GM23248 (cell line): ENCODE data around the gene R3HDM2. TPM values are rescaled to one million over a fixed set of nuclear protein-coding genes. Genes with fewer than 3 reads are reported as not detected.
"Not testable (repeated sequence)": the region's sequence is repeated elsewhere in the genome, so short reads cannot be mapped to it uniquely, and the experiment has no call there.

Source experiments
- DNase-seq: peaks from one replicate; pipeline ENCODE4 v3.0.0-alpha.2; 2015
- H2AFZ ChIP-seq: fragments of 200-600 bp; sonication (generic); 2 replicates; pipeline ENCODE4 v1.6.1; 2016; ENCODE audit warnings: antibody characterized with exemption
- H3F3A ChIP-seq: fragments of 200-600 bp; sonication (generic); 2 replicates; pipeline ENCODE4 v1.6.1; 2016; ENCODE audit warnings: mild to moderate bottlenecking, antibody characterized with exemption, mixed run types; ENCODE audit not compliant: insufficient read depth
- H3K27ac ChIP-seq: fragments of 200-600 bp; sonication (generic); 2 replicates; pipeline ENCODE4 v1.5.1; 2016; ENCODE audit warnings: mild to moderate bottlenecking
- H3K27me3 ChIP-seq: fragments of 200-600 bp; sonication (generic); replicated peaks from 2 replicates; pipeline ENCODE4 v1.6.1; 2016; ENCODE audit warnings: mild to moderate bottlenecking; ENCODE audit not compliant: insufficient read depth
- H3K36me3 ChIP-seq: fragments of 200-600 bp; sonication (generic); 2 replicates; pipeline ENCODE4 v1.6.1; 2016; ENCODE audit warnings: low read depth, mild to moderate bottlenecking
- H3K4me1 ChIP-seq: fragments of 200-600 bp; sonication (generic); 2 replicates; pipeline ENCODE4 v1.6.1; 2016; ENCODE audit warnings: mild to moderate bottlenecking; ENCODE audit not compliant: insufficient read depth
- H3K4me2 ChIP-seq: fragments of 200-600 bp; sonication (generic); one replicate; pipeline ENCODE4 v1.6.1; 2016; ENCODE audit warnings: mild to moderate bottlenecking; ENCODE audit not compliant: unreplicated experiment
- H3K4me3 ChIP-seq: fragments of 200-600 bp; sonication (generic); 2 replicates; pipeline ENCODE4 v1.5.1; 2016; ENCODE audit warnings: mild to moderate bottlenecking
- H3K79me2 ChIP-seq: fragments of 200-600 bp; sonication (generic); 2 replicates; pipeline ENCODE4 v1.6.1; 2016; ENCODE audit warnings: mild to moderate bottlenecking; ENCODE audit not compliant: insufficient read depth
- H3K9ac ChIP-seq: fragments of 200-600 bp; sonication (generic); 2 replicates; pipeline ENCODE4 v1.6.1; 2016; ENCODE audit warnings: mild to moderate bottlenecking
- H3K9me2 ChIP-seq: fragments of 200-600 bp; sonication (generic); 2 replicates; pipeline ENCODE4 v1.6.1; 2016; ENCODE audit warnings: mixed run types, mild to moderate bottlenecking, moderate library complexity; ENCODE audit not compliant: insufficient read depth
- H3K9me3 ChIP-seq: fragments of 200-600 bp; sonication (generic); one replicate; pipeline ENCODE4 v1.6.1; 2017; ENCODE audit warnings: low read depth
- H4K20me1 ChIP-seq: fragments of 200-600 bp; sonication (generic); 2 replicates; pipeline ENCODE4 v1.6.0; 2016; ENCODE audit not compliant: insufficient read depth
- EZH2 ChIP-seq: fragments of 200-600 bp; sonication (generic); IDR thresholded peaks from 2 replicates; pipeline ENCODE4 v1.6.1; 2018; ENCODE audit warnings: antibody characterized with exemption, mild to moderate bottlenecking; ENCODE audit not compliant: insufficient read depth, poor library complexity, severe bottlenecking
- EZH2phosphoT487 ChIP-seq: fragments of 200-600 bp; sonication (generic); IDR thresholded peaks from 2 replicates; pipeline ENCODE4 v1.6.1; 2018; ENCODE audit warnings: antibody characterized with exemption, moderate library complexity, mild to moderate bottlenecking, low read depth; ENCODE audit not compliant: insufficient read depth
- WGBS, 2 experiments: methylation state at CpG; one replicate each; pipeline ENCODE4 v1.1.6; 2015 to 2017; ENCODE audit warnings: low lambda C conversion rate in 2 of 2, low coverage in 1 of 2; ENCODE audit errors: missing lambda C conversion rate in 2 of 2; 5-methylcytosine and 5-hydroxymethylcytosine counted together
- in situ Hi-C: fragments of 300-500 bp; cut with MboI; formaldehyde crosslinking; loops from 2 replicates; pipeline ENCODE4 v1.15.0; 2020
- polyA plus RNA-seq: library from polyadenylated mRNA; unstranded; fragments of >200 nt; fragmentation: Nextera tagmentation; extraction: Ambion mirVana; gene quantifications from 2 replicates; pipeline ENCODE4 v1.2.1, GENCODE V29; 2016
- total RNA-seq: library from RNA; depleted of rRNA; stranded (reverse); fragments of >200 nt; shearing (Covaris generic); gene quantifications from 2 replicates; pipeline ENCODE4 v1.2.3, GENCODE V29; 2014

The R3HDM2 gene
- total and polyA plus RNA-seq, 2 experiments from 2014 or later, result 16.9 to 17.0 TPM

DNA sequence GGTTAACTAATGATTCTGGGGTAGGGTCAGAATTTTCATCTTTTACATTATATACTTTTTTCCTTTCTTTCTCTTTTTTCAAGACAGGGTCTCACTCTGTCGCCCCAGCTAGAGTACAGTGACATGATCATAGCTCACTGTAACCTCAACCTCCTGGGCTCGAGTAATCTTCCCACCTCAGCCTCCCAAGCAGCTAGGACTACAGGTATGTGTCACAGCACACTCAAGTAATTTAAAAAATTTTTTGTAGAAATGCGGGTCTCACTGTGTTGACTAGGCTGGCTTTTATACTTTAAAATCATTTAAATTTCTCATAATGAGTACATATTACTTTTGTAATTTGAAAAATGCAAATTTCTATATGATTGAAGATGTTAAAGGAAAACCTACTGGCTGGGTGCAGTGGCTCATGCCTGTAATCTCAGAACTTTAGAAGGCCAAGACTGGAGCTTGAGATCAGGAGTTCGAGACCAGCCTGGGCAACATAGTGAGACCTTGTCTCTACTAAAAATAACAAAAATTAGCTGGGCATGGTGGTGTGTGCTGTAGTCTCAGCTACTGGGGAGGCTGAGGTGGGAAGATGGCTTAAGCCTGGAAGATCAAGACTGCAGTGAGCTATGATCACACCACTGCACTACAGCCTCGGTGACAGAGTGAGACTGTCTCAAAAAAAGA lies 25.7 kb downstream of the R3HDM2 start:
- Histone ChIP-seq H3K36me3 (no peaks in the 10 kb centered on the region), H3K4me2 (no peak overlapping the region), H3K4me1 (no peaks in the 10 kb centered on the region), H4K20me1 (no peaks in the 10 kb centered on the region), H3K9me3 (no peaks in the 10 kb centered on the region), H3K79me2 (peaks cover 96% of the 10 kb centered on the region), H3K27me3 (no peaks in the 10 kb centered on the region), H3F3A (no peaks in the 10 kb centered on the region), H3K9ac (no peak overlapping the region), H3K4me3 (no peak overlapping the region), H3K9me2 (no peaks in the 10 kb centered on the region), H3K27ac (no peak overlapping the region), H2AFZ (no peak overlapping the region)
- 98 to 100% methylated on average over 5 of the region's 5 CpGs for WGBS, 2 experiments
- in situ Hi-C loops, result no loop called here
- TF ChIP-seq EZH2 (no peak), EZH2phosphoT487 (no peak)
- DNase-seq, result no peak

DNA sequence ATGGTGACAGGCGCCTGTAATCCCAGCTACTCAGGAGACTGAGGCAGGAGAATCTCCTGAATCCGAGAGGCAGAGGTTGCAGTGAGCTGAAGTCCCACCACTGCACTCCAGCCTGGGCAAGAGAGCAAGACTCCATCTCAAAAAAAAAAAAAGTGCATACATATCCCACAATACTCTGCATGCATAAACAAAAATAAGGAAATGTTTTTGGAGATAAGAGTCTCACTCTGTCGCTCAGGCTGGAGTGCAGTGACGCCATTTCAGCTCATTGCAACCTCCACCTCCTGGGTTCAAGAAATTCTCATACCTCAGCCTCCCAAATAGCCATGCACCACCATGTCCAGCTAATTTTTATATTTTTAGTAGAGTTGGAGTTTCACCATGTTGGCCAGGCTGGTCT lies 28.7 kb downstream of the R3HDM2 start:
- H3K36me3 ChIP-seq, H3K27me3 ChIP-seq, H3K9me2 ChIP-seq, H3K4me2 ChIP-seq, H3K9me3 ChIP-seq, H2AFZ ChIP-seq, DNase-seq, H3F3A ChIP-seq, H3K4me3 ChIP-seq, in situ Hi-C loops, H3K27ac ChIP-seq, H4K20me1 ChIP-seq, H3K4me1 ChIP-seq, H3K9ac ChIP-seq: not testable (repeated sequence)
- 98% methylated on average over 4 of the region's 4 CpGs for WGBS, 2 experiments
- peaks cover 96% of the 10 kb centered on the region for H3K79me2 ChIP-seq

DNA sequence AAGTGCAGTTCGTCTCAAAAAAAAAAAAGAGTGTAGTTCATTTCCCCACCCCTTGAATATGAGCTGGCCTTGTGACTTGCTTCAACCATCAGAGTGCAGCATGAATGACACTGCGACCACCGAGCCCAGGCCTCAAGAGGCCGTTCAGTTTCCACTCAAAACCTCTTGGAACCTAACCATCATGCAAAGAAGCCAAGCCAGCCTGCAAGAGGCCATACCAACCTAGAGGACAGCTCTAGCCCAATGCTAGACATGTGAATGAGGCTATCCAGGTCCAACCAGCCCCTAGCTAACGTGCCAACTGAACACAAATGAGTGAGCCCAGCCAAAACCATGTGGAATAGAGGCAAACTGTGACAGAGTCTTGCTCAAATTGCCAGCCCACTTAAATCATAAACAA lies 29.7 kb downstream of the R3HDM2 start:
- Histone ChIP-seq H3K27ac (no peak overlapping the region), H3K4me2 (no peak overlapping the region)

DNA sequence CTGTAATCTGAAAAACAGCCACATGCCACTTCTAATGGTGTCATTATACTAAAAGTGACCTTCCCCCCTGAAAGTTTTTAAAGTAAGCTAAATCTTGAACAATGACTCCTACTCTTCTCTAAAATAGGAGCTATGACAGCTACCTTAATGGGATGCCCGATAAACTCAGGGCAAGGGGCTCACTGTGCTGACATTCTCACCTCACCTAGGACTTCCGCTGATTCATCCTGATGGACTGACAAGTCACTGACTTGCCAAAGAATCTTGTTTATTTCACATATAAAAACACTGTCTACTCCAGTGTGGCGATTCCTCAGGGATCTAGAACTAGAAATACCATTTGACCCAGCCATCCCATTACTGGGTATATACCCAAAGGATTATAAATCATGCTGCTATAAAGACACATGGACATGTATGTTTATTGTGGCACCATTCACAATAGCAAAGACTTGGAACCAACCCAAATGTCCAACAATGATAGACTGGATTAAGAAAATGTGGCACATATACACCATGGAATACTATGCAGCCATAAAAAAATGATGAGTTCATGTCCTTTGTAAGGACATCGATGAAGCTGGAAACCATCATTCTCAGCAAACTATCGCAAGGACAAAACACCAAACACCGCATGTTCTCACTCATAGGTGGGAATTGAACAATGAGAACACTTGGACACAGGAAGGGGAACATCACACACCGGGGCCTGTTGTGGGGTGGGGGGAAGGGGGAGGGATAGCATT lies 31.0 kb downstream of the R3HDM2 start:
- H2AFZ ChIP-seq, DNase-seq, H3K9me3 ChIP-seq, H3K9me2 ChIP-seq, H3K4me2 ChIP-seq, H3K4me1 ChIP-seq, H3K27me3 ChIP-seq, H3F3A ChIP-seq, H3K9ac ChIP-seq, H3K36me3 ChIP-seq, H4K20me1 ChIP-seq, H3K27ac ChIP-seq, in situ Hi-C loops, H3K4me3 ChIP-seq: not testable (repeated sequence)
- H3K79me2 ChIP-seq, result peaks cover 91% of the 10 kb centered on the region
- WGBS, 2 experiments, result 97% methylated on average over 6 to 7 of the region's 7 CpGs

More for the DNA sequence above, 29.7 kb downstream of the R3HDM2 start:
- TF ChIP-seq EZH2, result no peak
- TF ChIP-seq EZH2phosphoT487, result no peak
- H3K9me2 ChIP-seq, result no peaks in the 10 kb centered on the region
- H3K27me3 ChIP-seq, result no peaks in the 10 kb centered on the region
- no peak overlapping the region for H3K4me3 ChIP-seq
- DNase-seq, result peak; percentile 23
- H3F3A ChIP-seq, result no peaks in the 10 kb centered on the region
- no peaks in the 10 kb centered on the region for H3K9me3 ChIP-seq
- no peaks in the 10 kb centered on the region for H3K4me1 ChIP-seq
- H3K79me2 ChIP-seq, result peaks cover 94% of the 10 kb centered on the region
- H4K20me1 ChIP-seq, result no peaks in the 10 kb centered on the region
- H3K36me3 ChIP-seq, result no peaks in the 10 kb centered on the region
- no peak overlapping the region for H3K9ac ChIP-seq
- no peak overlapping the region for H2AFZ ChIP-seq
- WGBS, 2 experiments, result 18 to 21% methylated on average over 5 of the region's 5 CpGs
- in situ Hi-C loops, result no loop called here
